Melanocyte of skin (primary cell): Measurements from ENCODE around the gene BDH2. TPM values are rescaled to one million over a fixed set of nuclear protein-coding genes. Genes with fewer than 3 reads are reported as not detected.

Experiments used
- total RNA-seq, 2 donors: library from RNA; depleted of rRNA; stranded (reverse); fragments of >200 nt; gene quantifications; 2 replicates each; pipeline ENCODE4 v1.2.3, GENCODE V29; 2012

The BDH2 gene
- total RNA-seq, result 10 to 100 TPM; 40.6 to 44.0 TPM

DNA sequence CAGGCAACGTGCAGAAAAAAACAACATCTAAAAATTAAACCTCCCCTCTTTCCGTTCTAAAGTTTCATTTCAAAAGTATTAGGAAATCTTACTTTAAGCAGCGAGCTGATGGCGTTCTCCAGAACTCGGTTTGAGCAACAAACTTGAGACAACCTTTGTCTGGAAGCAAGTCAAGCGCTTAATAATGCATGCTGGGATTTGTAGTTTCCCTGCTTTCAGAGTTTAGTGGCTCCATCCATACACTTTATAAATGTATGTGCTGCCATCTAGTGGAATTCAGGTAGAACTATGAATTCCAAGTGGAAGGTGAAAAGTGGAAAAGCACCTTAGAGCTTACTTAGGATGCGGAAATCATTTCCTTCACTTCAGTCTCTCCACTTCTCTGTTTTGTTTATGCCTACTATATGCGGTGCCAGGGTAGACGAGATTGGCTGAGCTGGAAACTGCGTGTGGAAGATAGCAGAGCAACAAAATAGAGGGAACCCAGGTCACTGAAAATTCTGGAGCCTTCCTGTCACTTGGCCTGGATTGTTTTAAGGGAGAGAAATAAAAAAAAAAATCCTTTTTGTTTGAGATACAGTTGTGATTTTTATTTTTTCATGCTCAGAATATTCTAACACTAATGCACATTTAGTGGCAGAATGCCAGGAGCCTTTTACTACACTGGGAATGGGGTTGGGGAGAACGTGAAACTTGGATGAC is at the start of gene BDH2:
Gene BDH2, minus strand, starts transcription at position 144 of the 702 bp plus-strand sequence. CDS start 3,580 bp downstream, outside the sequence.

DNA sequence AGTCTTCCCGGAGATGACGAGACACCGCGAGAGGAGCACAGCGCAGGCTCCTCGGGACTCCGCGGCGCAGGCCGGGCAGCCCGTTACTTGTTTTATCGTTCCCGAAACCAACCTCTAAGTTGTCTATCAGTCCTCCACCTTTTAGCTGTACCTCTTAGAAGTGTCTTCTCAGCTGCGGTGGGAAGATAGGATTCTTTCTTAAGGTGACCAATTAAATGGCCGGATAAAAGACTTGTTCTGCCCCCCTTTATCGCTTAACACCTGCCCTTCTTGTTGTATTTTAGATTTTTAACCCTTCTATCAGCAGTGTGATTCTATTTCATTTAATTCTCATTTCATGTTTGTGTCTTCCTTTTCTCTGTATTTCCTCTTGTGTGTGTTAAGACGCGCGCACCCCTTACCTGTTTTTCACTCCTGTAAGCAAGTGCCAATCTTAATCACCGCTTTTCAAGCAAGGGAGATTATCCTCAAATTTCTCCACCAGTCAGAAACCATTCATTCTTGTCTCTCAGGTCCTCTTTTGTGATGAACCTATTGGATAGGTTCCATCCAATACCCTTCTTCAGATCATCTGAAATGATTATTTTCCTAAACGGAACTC is 22.8 kb downstream of the BDH2 start, which contains the start of gene SLC9B2:
Gene SLC9B2, minus strand, starts transcription at position 15 of the 601 bp plus-strand sequence. CDS start 9,211 bp downstream, outside the sequence.

Other genes starting within 250 kb of the BDH2 start
- gene CISD2, start 230.8 kb downstream of the BDH2 start, total RNA-seq, result 10 to 100 TPM; 41.0 to 52.0 TPM
- gene SLC9B1, start 80.1 kb downstream of the BDH2 start, total RNA-seq, result under 1 TPM; 0.67 to 0.69 TPM
- 10 to 100 TPM; 16.5 to 25.3 TPM for gene SLC9B2, start 23.1 kb downstream of the BDH2 start, total RNA-seq
- gene CENPE, start 98.5 kb upstream of the BDH2 start, total RNA-seq, result 10 to 100 TPM; 13.1 to 21.6 TPM